ENCODE data around the gene CD52.
A peak's percentile ranks its signal among the peaks of the same experiment; 100 is the strongest.

Gene CD52

DNA sequence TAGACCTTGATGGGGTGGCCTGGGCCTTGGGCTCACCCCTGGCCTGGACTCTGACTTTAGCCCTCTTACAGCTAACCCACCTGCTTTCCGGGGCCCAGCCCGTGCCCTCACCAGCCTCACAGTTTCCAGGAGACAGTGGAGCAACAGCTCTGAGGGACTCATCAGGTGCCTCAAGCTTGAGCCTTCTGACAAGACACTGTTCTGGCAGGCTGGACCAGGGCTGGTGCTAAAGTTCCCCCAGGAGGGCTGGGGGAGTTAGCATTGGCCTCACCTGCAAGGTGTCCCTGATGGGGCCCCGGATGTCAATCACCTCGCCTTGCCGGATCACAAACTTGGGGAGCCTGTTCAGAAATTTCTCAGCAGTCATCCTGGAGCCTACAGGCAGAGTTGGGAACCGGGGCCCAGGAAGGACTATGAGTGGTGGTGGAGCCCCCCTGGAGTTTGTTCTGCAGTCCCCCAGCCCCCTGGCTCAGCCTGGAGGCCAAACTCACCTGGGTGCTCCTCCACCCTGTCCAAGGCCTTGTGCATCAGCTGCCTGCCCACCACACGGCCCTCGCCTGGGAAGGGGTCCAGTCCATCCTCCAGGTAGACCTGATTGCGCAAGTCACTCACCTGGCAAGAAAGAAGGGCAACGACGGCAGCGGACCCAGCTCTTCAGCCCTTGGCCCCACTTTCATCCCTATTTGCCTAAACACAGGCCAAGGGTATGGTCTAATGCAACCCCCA, 33.7 kb upstream of the CD52 start:
- POLR2A ChIA-PET: interaction anchor here (0.6 to 2.0 kb wide), 5 partner anchors 12 to 38 kb away, joined by 3 to 10 read pairs (median 3); partner anchors contain the start of genes CD52 and UBXN11
- H3K4me1 ChIP-seq (ENCODE audit: control insufficient read depth, insufficient read depth, low read length): 0 out of 2 replicates have a peak, but pooled peaks cover 3% of the 10 kb centered on the region
- H3K4me3 ChIP-seq (ENCODE audit: low read depth, low read length): no peak overlapping the region
- H3K36me3 ChIP-seq (ENCODE audit: control insufficient read depth in 2 of 2, insufficient read depth in 1 of 2, low read length in 2 of 2): peaks cover 0 to 27% of the 10 kb centered on the region in 2 experiments; a peak in 1 of 3 replicates
- no peaks in the 10 kb centered on the region for H3K9me3 ChIP-seq (ENCODE audit: control insufficient read depth, insufficient read depth, low read depth, low read length)
- CTCF ChIA-PET: interaction anchor here (0.6 to 10.2 kb wide), 26 partner anchors 8 to 318 kb away, joined by 3 to 203 read pairs (median 4); partner anchors contain the start of genes CD52 and UBXN11
- H3K27ac ChIP-seq (ENCODE audit: extremely low read depth, low read depth, low read length): no peak overlapping the region
- TF ChIP-seq, protein P1, sequence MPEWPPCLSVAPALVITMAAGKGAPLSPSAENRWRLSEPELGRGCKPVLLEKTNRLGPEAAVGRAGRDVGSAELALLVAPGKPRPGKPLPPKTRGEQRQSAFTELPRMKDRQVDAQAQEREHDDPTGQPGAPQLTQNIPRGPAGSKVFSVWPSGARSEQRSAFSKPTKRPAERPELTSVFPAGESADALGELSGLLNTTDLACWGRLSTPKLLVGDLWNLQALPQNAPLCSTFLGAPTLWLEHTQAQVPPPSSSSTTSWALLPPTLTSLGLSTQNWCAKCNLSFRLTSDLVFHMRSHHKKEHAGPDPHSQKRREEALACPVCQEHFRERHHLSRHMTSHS (tag by site-specific recombination; IDR thresholded peaks at IDR 0.05): no peak
- TF ChIP-seq SCRT2 (tag by site-specific recombination; IDR thresholded peaks at IDR 0.05): peak; percentile 73

GRCh38 chr1:26284597-26285347, 33.0 kb upstream of the CD52 start:
- Histone ChIP-seq H3K4me3 (ENCODE audit: low read depth, low read length) (no peak overlapping the region), H3K4me1 (ENCODE audit: control insufficient read depth, insufficient read depth, low read length) (no peaks in the 10 kb centered on the region), H3K9me3 (ENCODE audit: control insufficient read depth, insufficient read depth, low read depth, low read length) (no peaks in the 10 kb centered on the region), H3K27ac (ENCODE audit: extremely low read depth, low read depth, low read length) (no peak overlapping the region), H3K36me3 (ENCODE audit: control insufficient read depth in 2 of 2, insufficient read depth in 1 of 2, low read length in 2 of 2) (peaks cover 0 to 26% of the 10 kb centered on the region in 2 experiments; a peak in 1 of 3 replicates)
- CTCF ChIA-PET: interaction anchor here (0.5 to 10.2 kb wide), 39 partner anchors 9 to 615 kb away, joined by 3 to 203 read pairs (median 4); partner anchors contain the start of genes CATSPER4, CD52 and UBXN11
- POLR2A ChIA-PET: interaction anchor here (0.6 to 2.0 kb wide), 6 partner anchors 13 to 132 kb away, joined by 3 to 10 read pairs (median 4); partner anchors contain the start of genes CD52 and UBXN11
- TF ChIP-seq ZXDB (tag by site-specific recombination; IDR thresholded peaks at IDR 0.05): peak; percentile 75
- TF ChIP-seq ZNF571 (tag by site-specific recombination; IDR thresholded peaks at IDR 0.05): no peak
- peak; percentile 88 for TF ChIP-seq ZFP69B (tag by site-specific recombination; IDR thresholded peaks at IDR 0.05)
- peak; percentile 97 for TF ChIP-seq KLF17 (tag by site-specific recombination; IDR thresholded peaks at IDR 0.05)
- TF ChIP-seq ZNF701 (tag by site-specific recombination; IDR thresholded peaks at IDR 0.05): no peak
- no peak for TF ChIP-seq ZNF664 (tag by site-specific recombination; IDR thresholded peaks at IDR 0.05)
- TF ChIP-seq ZNF2 (tag by site-specific recombination; IDR thresholded peaks at IDR 0.05): peak; percentile 88
- TF ChIP-seq HOXC10 (CRISPR knock-in tag; IDR thresholded peaks at IDR 0.05): no peak
- TF ChIP-seq, protein P2, sequence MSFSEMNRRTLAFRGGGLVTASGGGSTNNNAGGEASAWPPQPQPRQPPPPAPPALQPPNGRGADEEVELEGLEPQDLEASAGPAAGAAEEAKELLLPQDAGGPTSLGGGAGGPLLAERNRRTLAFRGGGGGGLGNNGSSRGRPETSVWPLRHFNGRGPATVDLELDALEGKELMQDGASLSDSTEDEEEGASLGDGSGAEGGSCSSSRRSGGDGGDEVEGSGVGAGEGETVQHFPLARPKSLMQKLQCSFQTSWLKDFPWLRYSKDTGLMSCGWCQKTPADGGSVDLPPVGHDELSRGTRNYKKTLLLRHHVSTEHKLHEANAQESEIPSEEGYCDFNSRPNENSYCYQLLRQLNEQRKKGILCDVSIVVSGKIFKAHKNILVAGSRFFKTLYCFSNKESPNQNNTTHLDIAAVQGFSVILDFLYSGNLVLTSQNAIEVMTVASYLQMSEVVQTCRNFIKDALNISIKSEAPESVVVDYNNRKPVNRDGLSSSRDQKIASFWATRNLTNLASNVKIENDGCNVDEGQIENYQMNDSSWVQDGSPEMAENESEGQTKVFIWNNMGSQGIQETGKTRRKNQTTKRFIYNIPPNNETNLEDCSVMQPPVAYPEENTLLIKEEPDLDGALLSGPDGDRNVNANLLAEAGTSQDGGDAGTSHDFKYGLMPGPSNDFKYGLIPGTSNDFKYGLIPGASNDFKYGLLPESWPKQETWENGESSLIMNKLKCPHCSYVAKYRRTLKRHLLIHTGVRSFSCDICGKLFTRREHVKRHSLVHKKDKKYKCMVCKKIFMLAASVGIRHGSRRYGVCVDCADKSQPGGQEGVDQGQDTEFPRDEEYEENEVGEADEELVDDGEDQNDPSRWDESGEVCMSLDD (tag by site-specific recombination; IDR thresholded peaks at IDR 0.05): peak; percentile 73
- peak; percentile 52; the same call in 1 of the 2 replicates for TF ChIP-seq ZBTB20 (tag by site-specific recombination; IDR thresholded peaks at IDR 0.05)
- TF ChIP-seq ZNF792 (tag by site-specific recombination; IDR thresholded peaks at IDR 0.05): peak; percentile 19; the same call in 1 of the 2 replicates
- TF ChIP-seq BCL11A (tag by site-specific recombination; IDR thresholded peaks at IDR 0.05; ENCODE audit: low read depth): peak; percentile 62; the same call in 1 of the 2 replicates
- no peak for TF ChIP-seq ZNF239 (tag by site-specific recombination; IDR thresholded peaks at IDR 0.05)
- TF ChIP-seq ZSCAN30 (tag by site-specific recombination; IDR thresholded peaks at IDR 0.05): peak; percentile 52; the same call in 1 of the 2 replicates
- TF ChIP-seq GLIS1 (tag by site-specific recombination; IDR thresholded peaks at IDR 0.05): peak; percentile 87
- TF ChIP-seq HOXA7 (CRISPR knock-in tag; IDR thresholded peaks at IDR 0.05; ENCODE audit: borderline replicate concordance): no peak
- TF ChIP-seq ZNF394 (tag by site-specific recombination; IDR thresholded peaks at IDR 0.05; ENCODE audit: borderline replicate concordance): peak; percentile 46; the same call in 1 of the 2 replicates
- TF ChIP-seq, protein P3, sequence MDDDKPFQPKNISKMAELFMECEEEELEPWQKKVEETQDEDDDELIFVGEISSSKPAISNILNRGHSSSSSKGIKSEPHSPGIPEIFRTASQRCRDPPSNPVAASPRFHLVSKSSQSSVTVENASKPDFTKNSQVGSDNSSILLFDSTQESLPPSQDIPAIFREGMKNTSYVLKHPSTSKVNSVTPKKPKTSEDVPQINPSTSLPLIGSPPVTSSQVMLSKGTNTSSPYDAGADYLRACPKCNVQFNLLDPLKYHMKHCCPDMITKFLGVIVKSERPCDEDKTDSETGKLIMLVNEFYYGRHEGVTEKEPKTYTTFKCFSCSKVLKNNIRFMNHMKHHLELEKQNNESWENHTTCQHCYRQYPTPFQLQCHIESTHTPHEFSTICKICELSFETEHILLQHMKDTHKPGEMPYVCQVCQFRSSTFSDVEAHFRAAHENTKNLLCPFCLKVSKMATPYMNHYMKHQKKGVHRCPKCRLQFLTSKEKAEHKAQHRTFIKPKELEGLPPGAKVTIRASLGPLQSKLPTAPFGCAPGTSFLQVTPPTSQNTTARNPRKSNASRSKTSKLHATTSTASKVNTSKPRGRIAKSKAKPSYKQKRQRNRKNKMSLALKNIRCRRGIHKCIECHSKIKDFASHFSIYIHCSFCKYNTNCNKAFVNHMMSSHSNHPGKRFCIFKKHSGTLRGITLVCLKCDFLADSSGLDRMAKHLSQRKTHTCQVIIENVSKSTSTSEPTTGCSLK (tag by site-specific recombination; IDR thresholded peaks at IDR 0.05): no peak
- TF ChIP-seq, protein P1 (tag by site-specific recombination; IDR thresholded peaks at IDR 0.05): no peak
- no peak for TF ChIP-seq SALL2 (tag by site-specific recombination; IDR thresholded peaks at IDR 0.05; ENCODE audit: borderline replicate concordance)
- TF ChIP-seq, protein P4, sequence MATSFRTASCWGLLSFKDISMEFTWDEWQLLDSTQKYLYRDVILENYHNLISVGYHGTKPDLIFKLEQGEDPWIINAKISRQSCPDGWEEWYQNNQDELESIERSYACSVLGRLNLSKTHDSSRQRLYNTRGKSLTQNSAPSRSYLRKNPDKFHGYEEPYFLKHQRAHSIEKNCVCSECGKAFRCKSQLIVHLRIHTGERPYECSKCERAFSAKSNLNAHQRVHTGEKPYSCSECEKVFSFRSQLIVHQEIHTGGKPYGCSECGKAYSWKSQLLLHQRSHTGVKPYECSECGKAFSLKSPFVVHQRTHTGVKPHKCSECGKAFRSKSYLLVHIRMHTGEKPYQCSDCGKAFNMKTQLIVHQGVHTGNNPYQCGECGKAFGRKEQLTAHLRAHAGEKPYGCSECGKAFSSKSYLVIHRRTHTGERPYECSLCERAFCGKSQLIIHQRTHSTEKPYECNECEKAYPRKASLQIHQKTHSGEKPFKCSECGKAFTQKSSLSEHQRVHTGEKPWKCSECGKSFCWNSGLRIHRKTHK (tag by site-specific recombination; IDR thresholded peaks at IDR 0.05): no peak

Measured in HEK293 (cell line).